Mesodermal cell (in vitro differentiated cells): ENCODE results near the gene DPYD.

Experiments used
- H3K27ac ChIP-seq: 2 replicates; pipeline ENCODE4 v1.7.0; 2013; ENCODE audit warnings: mild to moderate bottlenecking, low read depth, low read length, moderate library complexity; ENCODE audit not compliant: severe bottlenecking
- H3K36me3 ChIP-seq: 2 replicates; pipeline ENCODE4 v1.7.1; 2013; ENCODE audit warnings: mild to moderate bottlenecking, low read length, moderate library complexity; ENCODE audit not compliant: control insufficient read depth, insufficient read depth
- H3K4me1 ChIP-seq: one replicate; pipeline ENCODE4 v1.7.1; 2013; ENCODE audit warnings: mild to moderate bottlenecking, low read length; ENCODE audit not compliant: insufficient read depth, control insufficient read depth, poor library complexity, severe bottlenecking
- H3K4me3 ChIP-seq: 2 replicates; pipeline ENCODE4 v1.7.0; 2013; ENCODE audit warnings: low read length, control low read depth, mild to moderate bottlenecking; ENCODE audit not compliant: insufficient read depth, poor library complexity, severe bottlenecking; ENCODE audit errors: extremely low read depth
- H3K9me3 ChIP-seq: 2 replicates; pipeline ENCODE4 v1.7.1; 2013; ENCODE audit warnings: mild to moderate bottlenecking, low read length, moderate library complexity; ENCODE audit not compliant: control insufficient read depth
- WGBS, 2 experiments: methylation state at CpG; one replicate each; pipeline ENCODE4 v1.1.5; 2013; ENCODE audit warnings: missing lambda C conversion rate in 2 of 2; ENCODE audit not compliant: insufficient coverage in 2 of 2; 5-methylcytosine and 5-hydroxymethylcytosine counted together

Gene DPYD

GRCh38 chr1:97270508-97271307, 650.1 kb downstream of the DPYD start:
- 32 to 55% methylated on average over 2 of the region's 3 CpGs for WGBS, 2 experiments
- no peak overlapping the region for H3K27ac ChIP-seq

GRCh38 chr1:97265630-97266029, 655.2 kb downstream of the DPYD start:
- Histone ChIP-seq H3K4me3 (no peak overlapping the region), H3K27ac (no peak overlapping the region), H3K4me1 (no peaks in the 10 kb centered on the region), H3K9me3 (no peaks in the 10 kb centered on the region), H3K36me3 (no peaks in the 10 kb centered on the region)

More at GRCh38 chr1:97270508-97271307, 650.1 kb downstream of the DPYD start:
- Histone ChIP-seq H3K4me1 (peaks cover 10% of the 10 kb centered on the region), H3K9me3 (no peaks in the 10 kb centered on the region), H3K4me3 (no peak overlapping the region), H3K36me3 (no peaks in the 10 kb centered on the region)

GRCh38 chr1:97262842-97263241, 658.0 kb downstream of the DPYD start:
- no peak overlapping the region for H3K4me3 ChIP-seq
- H3K4me1 ChIP-seq = no peaks in the 10 kb centered on the region
- WGBS, 2 experiments = no CpG with 5 or more reads among the region's 1 CpG
- H3K9me3 ChIP-seq = no peaks in the 10 kb centered on the region
- H3K36me3 ChIP-seq = no peaks in the 10 kb centered on the region
- no peak overlapping the region for H3K27ac ChIP-seq

GRCh38 chr1:97258597-97258996, 662.2 kb downstream of the DPYD start:
- no CpG with 5 or more reads among the region's 1 CpG for WGBS, 2 experiments
- no peaks in the 10 kb centered on the region for H3K4me1 ChIP-seq
- H3K36me3 ChIP-seq = no peaks in the 10 kb centered on the region
- no peak overlapping the region for H3K4me3 ChIP-seq
- H3K27ac ChIP-seq = no peak overlapping the region
- H3K9me3 ChIP-seq = no peaks in the 10 kb centered on the region

GRCh38 chr1:97254731-97255463, 665.9 kb downstream of the DPYD start:
- Histone ChIP-seq H3K4me1 (no peaks in the 10 kb centered on the region), H3K4me3 (no peak overlapping the region), H3K27ac (no peak overlapping the region), H3K9me3 (no peaks in the 10 kb centered on the region), H3K36me3 (no peaks in the 10 kb centered on the region)
- WGBS, 2 experiments = no CpG with 5 or more reads among the region's 4 CpGs

- no peaks in the 10 kb centered on the region for H3K36me3 ChIP-seq
- H3K4me3 ChIP-seq = no peak overlapping the region
- H3K9me3 ChIP-seq = no peaks in the 10 kb centered on the region
- no peak overlapping the region for H3K27ac ChIP-seq
- no peaks in the 10 kb centered on the region for H3K4me1 ChIP-seq
- no CpG with 5 or more reads among the region's 3 CpGs for WGBS, 2 experiments
Observed at GRCh38 chr1:97252925-97253324, 667.9 kb downstream of the DPYD start.

- Histone ChIP-seq H3K27ac (no peak overlapping the region), H3K4me3 (no peak overlapping the region)
- no CpG with 5 or more reads among the region's 1 CpG for WGBS, 2 experiments
Observed at GRCh38 chr1:97252076-97252475, 668.8 kb downstream of the DPYD start.

GRCh38 chr1:97247196-97247595, 673.6 kb downstream of the DPYD start:
- Histone ChIP-seq H3K4me3 (no peak overlapping the region), H3K9me3 (no peaks in the 10 kb centered on the region), H3K4me1 (no peaks in the 10 kb centered on the region), H3K27ac (no peak overlapping the region), H3K36me3 (no peaks in the 10 kb centered on the region)

More at GRCh38 chr1:97252076-97252475, 668.8 kb downstream of the DPYD start:
- Histone ChIP-seq H3K4me1 (no peaks in the 10 kb centered on the region), H3K9me3 (no peaks in the 10 kb centered on the region), H3K36me3 (no peaks in the 10 kb centered on the region)

- 100% methylated on average over 1 of the region's 1 CpG for WGBS, 2 experiments
- no peaks in the 10 kb centered on the region for H3K4me1 ChIP-seq
- H3K36me3 ChIP-seq = no peaks in the 10 kb centered on the region
- no peaks in the 10 kb centered on the region for H3K9me3 ChIP-seq
- H3K27ac ChIP-seq = no peak overlapping the region
- H3K4me3 ChIP-seq = no peak overlapping the region
Observed at GRCh38 chr1:97245682-97246081, 675.2 kb downstream of the DPYD start.

- H3K4me1 ChIP-seq = no peaks in the 10 kb centered on the region
- no peak overlapping the region for H3K27ac ChIP-seq
- 100% methylated on average over 2 of the region's 4 CpGs; no CpG with 5 or more reads in 1 of the 2 experiments for WGBS, 2 experiments
- no peaks in the 10 kb centered on the region for H3K36me3 ChIP-seq
- no peak overlapping the region for H3K4me3 ChIP-seq
- no peaks in the 10 kb centered on the region for H3K9me3 ChIP-seq
Observed at GRCh38 chr1:97245026-97245425, 675.8 kb downstream of the DPYD start.

- Histone ChIP-seq H3K4me1 (no peaks in the 10 kb centered on the region), H3K4me3 (no peak overlapping the region), H3K36me3 (no peaks in the 10 kb centered on the region), H3K9me3 (no peaks in the 10 kb centered on the region), H3K27ac (no peak overlapping the region)
- 80 to 100% methylated on average over 1 to 2 of the region's 2 CpGs for WGBS, 2 experiments
Observed at GRCh38 chr1:97243973-97244560, 676.8 kb downstream of the DPYD start.
